ENCODE measurements around the gene ENAM.

DNA sequence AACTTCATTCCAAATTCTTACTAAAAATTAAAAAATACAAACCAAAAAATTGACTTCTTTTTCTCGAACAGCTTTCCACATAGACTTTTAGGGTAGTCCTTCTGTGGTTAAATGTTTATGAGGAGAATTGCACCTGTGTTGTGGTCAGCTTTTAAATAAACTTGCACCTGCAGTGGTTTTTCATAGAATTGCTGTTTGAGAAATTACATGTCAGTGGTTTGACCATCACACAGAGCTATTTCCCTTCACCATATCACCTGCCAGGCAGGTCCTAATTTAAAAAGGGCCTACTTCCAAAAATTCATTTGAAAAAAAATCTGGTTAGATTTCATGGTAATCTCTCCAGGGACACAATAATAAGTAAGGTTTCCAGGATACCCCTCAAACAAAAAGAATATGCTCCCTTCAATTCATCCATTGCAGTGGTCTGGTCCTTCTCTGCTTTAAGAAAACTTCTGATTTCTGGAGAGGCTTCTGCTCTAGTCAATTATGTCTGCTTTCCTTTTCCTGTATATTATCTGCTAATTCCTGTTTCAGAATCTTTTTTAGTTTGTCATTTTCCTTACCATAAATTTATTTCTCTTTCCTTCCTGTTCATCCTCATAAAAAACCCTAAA is 49.9 kb downstream of the ENAM start:
- no peak for TF ChIP-seq USF2 (IDR thresholded peaks at IDR 0.05)
- TF ChIP-seq, protein P1, sequence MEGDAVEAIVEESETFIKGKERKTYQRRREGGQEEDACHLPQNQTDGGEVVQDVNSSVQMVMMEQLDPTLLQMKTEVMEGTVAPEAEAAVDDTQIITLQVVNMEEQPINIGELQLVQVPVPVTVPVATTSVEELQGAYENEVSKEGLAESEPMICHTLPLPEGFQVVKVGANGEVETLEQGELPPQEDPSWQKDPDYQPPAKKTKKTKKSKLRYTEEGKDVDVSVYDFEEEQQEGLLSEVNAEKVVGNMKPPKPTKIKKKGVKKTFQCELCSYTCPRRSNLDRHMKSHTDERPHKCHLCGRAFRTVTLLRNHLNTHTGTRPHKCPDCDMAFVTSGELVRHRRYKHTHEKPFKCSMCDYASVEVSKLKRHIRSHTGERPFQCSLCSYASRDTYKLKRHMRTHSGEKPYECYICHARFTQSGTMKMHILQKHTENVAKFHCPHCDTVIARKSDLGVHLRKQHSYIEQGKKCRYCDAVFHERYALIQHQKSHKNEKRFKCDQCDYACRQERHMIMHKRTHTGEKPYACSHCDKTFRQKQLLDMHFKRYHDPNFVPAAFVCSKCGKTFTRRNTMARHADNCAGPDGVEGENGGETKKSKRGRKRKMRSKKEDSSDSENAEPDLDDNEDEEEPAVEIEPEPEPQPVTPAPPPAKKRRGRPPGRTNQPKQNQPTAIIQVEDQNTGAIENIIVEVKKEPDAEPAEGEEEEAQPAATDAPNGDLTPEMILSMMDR (IDR thresholded peaks at IDR 0.05) = no peak
